IMR-90 (cell line): ENCODE results near the gene UPF1. TPM values are rescaled to one million over a fixed set of nuclear protein-coding genes. Genes with fewer than 3 reads are reported as not detected.

Experiments used
- ATAC-seq: fragments of 200-7000 bp; cut with Tn5 transposase; 2 replicates; pipeline ENCODE4 v1.9.1; 2020; ENCODE audit warnings: low read depth, mild to moderate bottlenecking, moderate library complexity
- BruUV-seq: library from RNA; stranded (reverse); fragments of 400-500 nt; replicated peaks from 2 replicates; lab custom pipeline; 2021; lab: Mats Ljungman, UMichigan
- CTCF ChIA-PET: fragments of 300-600 bp; formaldehyde crosslinking; extraction: SDS; loops from one replicate; lab custom pipeline; 2021; ENCODE audit warnings: antibody characterized with exemption; lab: Yijun Ruan, JAX
- POLR2A ChIA-PET: fragments of 300-600 bp; sonication (Branson Sonifier 250); formaldehyde crosslinking; loops from one replicate; lab custom pipeline; 2022; ENCODE audit warnings: antibody characterized with exemption; ENCODE audit not compliant: unreplicated experiment; lab: Charles Lee
- DNase-seq: peaks from one replicate; pipeline ENCODE4 v3.0.0; 2013
- H2AFZ ChIP-seq: replicated peaks from 2 replicates; pipeline ENCODE3; 2013; ENCODE audit warnings: low read length, mild to moderate bottlenecking; ENCODE audit not compliant: poor library complexity
- H2AK5ac ChIP-seq: 2 replicates; pipeline ENCODE4 v1.6.1; 2013; ENCODE audit warnings: low read depth, low read length, inconsistent platforms
- H2AK9ac ChIP-seq: replicated peaks from 2 replicates; pipeline ENCODE3; 2013; ENCODE audit warnings: mild to moderate bottlenecking, low read depth, low read length, moderate library complexity; ENCODE audit not compliant: poor library complexity
- H2BK120ac ChIP-seq: 2 replicates; pipeline ENCODE4 v1.6.1; 2013; ENCODE audit warnings: low read depth, low read length, inconsistent platforms
- H2BK15ac ChIP-seq: 3 replicates; pipeline ENCODE4 v1.6.1; 2013; ENCODE audit warnings: low read depth, low read length, inconsistent platforms
- H2BK20ac ChIP-seq: 2 replicates; pipeline ENCODE4 v1.6.1; 2013; ENCODE audit warnings: low read depth, mild to moderate bottlenecking, inconsistent platforms, low read length, moderate library complexity
- H2BK5ac ChIP-seq: 2 replicates; pipeline ENCODE4 v1.6.1; 2013; ENCODE audit warnings: mild to moderate bottlenecking, low read depth, low read length, inconsistent platforms; ENCODE audit not compliant: poor library complexity, severe bottlenecking
- H3K14ac ChIP-seq: replicated peaks from 2 replicates; pipeline ENCODE4 v1.6.1; 2013; ENCODE audit warnings: low read depth, low read length, inconsistent platforms
- H3K18ac ChIP-seq: 2 replicates; pipeline ENCODE4 v1.6.1; 2013; ENCODE audit warnings: low read depth, low read length, control low read depth
- H3K23ac ChIP-seq: 2 replicates; pipeline ENCODE4 v1.6.1; 2013; ENCODE audit warnings: low read depth, low read length, inconsistent platforms
- H3K27ac ChIP-seq: 2 replicates; pipeline ENCODE4 v1.5.1; 2013; ENCODE audit warnings: mild to moderate bottlenecking, control low read depth, low read length; ENCODE audit not compliant: insufficient read depth
- H3K27me3 ChIP-seq: 2 replicates; pipeline ENCODE4 v1.6.1; 2013; ENCODE audit warnings: low read length; ENCODE audit not compliant: control insufficient read depth, insufficient read depth
- H3K36me3 ChIP-seq: 2 replicates; pipeline ENCODE4 v1.6.1; 2013; ENCODE audit warnings: low read length, mixed read lengths; ENCODE audit not compliant: control insufficient read depth, insufficient read depth
- H3K4ac ChIP-seq: 2 replicates; pipeline ENCODE4 v1.6.1; 2013; ENCODE audit warnings: low read depth, low read length, inconsistent platforms
- H3K4me1 ChIP-seq: 2 replicates; pipeline ENCODE4 v1.6.1; 2013; ENCODE audit warnings: low read length, mixed read lengths; ENCODE audit not compliant: control insufficient read depth, insufficient read depth
- H3K4me2 ChIP-seq: 2 replicates; pipeline ENCODE4 v1.6.1; 2013; ENCODE audit warnings: low read depth, mild to moderate bottlenecking, control low read depth, low read length, moderate library complexity
- H3K4me3 ChIP-seq: 2 replicates; pipeline ENCODE4 v1.5.1; 2013; ENCODE audit warnings: low read depth, mild to moderate bottlenecking, control low read depth, low read length, moderate library complexity; ENCODE audit not compliant: insufficient read depth
- H3K56ac ChIP-seq: 2 replicates; pipeline ENCODE4 v1.6.1; 2013; ENCODE audit warnings: low read length, inconsistent platforms; ENCODE audit not compliant: insufficient read depth; ENCODE audit errors: extremely low read depth
- H3K79me1 ChIP-seq, 2 experiments: 2 replicates each; pipeline ENCODE4 v1.6.1; 2013; ENCODE audit warnings: low read length in 2 of 2, inconsistent platforms in 1 of 2, low read depth in 1 of 2
- H3K9ac ChIP-seq: 2 replicates; pipeline ENCODE4 v1.6.1; 2013; ENCODE audit warnings: low read depth, low read length, control low read depth
- H3K9me1 ChIP-seq: 2 replicates; pipeline ENCODE4 v1.6.1; 2013; ENCODE audit warnings: low read length, inconsistent platforms; ENCODE audit not compliant: insufficient read depth
- H3K9me3 ChIP-seq: 2 replicates; pipeline ENCODE4 v1.6.1; 2013; ENCODE audit warnings: low read length; ENCODE audit not compliant: control insufficient read depth, insufficient read depth
- H4K20me1 ChIP-seq: 2 replicates; pipeline ENCODE4 v1.6.1; 2013; ENCODE audit warnings: low read length, inconsistent platforms; ENCODE audit not compliant: insufficient read depth
- H4K5ac ChIP-seq: 2 replicates; pipeline ENCODE4 v1.6.1; 2013; ENCODE audit warnings: mild to moderate bottlenecking, low read depth, low read length, control low read depth
- H4K8ac ChIP-seq, 2 experiments: 2 replicates each; pipeline ENCODE4 v1.6.1; 2013; ENCODE audit warnings: low read depth in 2 of 2, low read length in 2 of 2, control low read depth in 1 of 2, inconsistent platforms in 1 of 2
- H4K91ac ChIP-seq: 2 replicates; pipeline ENCODE4 v1.6.1; 2013; ENCODE audit warnings: low read depth, low read length, inconsistent platforms; ENCODE audit not compliant: insufficient read depth
- BHLHE40 ChIP-seq: fragments of 150-350 bp; IDR thresholded peaks from 2 replicates; pipeline ENCODE4 v1.6.1; 2016; ENCODE audit warnings: mild to moderate bottlenecking, low read depth, low read length
- CEBPB ChIP-seq: IDR thresholded peaks from 2 replicates; pipeline ENCODE4 v1.6.1; 2012; ENCODE audit warnings: low read depth, low read length, improper control_type of control experiment
- CHD1 ChIP-seq: IDR thresholded peaks from 2 replicates; pipeline ENCODE4 v1.6.1; 2012; ENCODE audit warnings: low read depth, low read length, improper control_type of control experiment
- FOS ChIP-seq: fragments of 150-350 bp; IDR thresholded peaks from 2 replicates; pipeline ENCODE4 v1.6.1; 2016; ENCODE audit warnings: low read depth, low read length
- MAFK ChIP-seq: IDR thresholded peaks from 2 replicates; pipeline ENCODE4 v1.6.1; 2012; ENCODE audit warnings: low read depth, low read length, improper control_type of control experiment
- MAZ ChIP-seq: IDR thresholded peaks from 2 replicates; pipeline ENCODE4 v1.6.1; 2012; ENCODE audit warnings: low read depth, mild to moderate bottlenecking, low read length, improper control_type of control experiment, moderate library complexity, borderline replicate concordance
- MXI1 ChIP-seq: IDR thresholded peaks from 2 replicates; pipeline ENCODE4 v1.6.1; 2012; ENCODE audit warnings: low read depth, mild to moderate bottlenecking, low read length, moderate library complexity, borderline replicate concordance
- NFE2L2 ChIP-seq: fragments of 150-350 bp; IDR thresholded peaks from 2 replicates; pipeline ENCODE4 v1.6.1; 2016; ENCODE audit warnings: low read depth, mild to moderate bottlenecking, low read length
- POLR2A ChIP-seq: IDR thresholded peaks from 2 replicates; pipeline ENCODE4 v1.6.1; 2012; ENCODE audit warnings: mild to moderate bottlenecking, low read depth, low read length
- RAD21 ChIP-seq: IDR thresholded peaks from 2 replicates; pipeline ENCODE4 v1.6.1; 2012; ENCODE audit warnings: low read length, improper control_type of control experiment
- RCOR1 ChIP-seq: IDR thresholded peaks from 2 replicates; pipeline ENCODE4 v1.6.1; 2012; ENCODE audit warnings: mild to moderate bottlenecking, low read length, improper control_type of control experiment; ENCODE audit not compliant: insufficient replicate concordance
- RFX5 ChIP-seq: IDR thresholded peaks from 2 replicates; pipeline ENCODE4 v1.8.0; 2012; ENCODE audit warnings: low read depth, mild to moderate bottlenecking, low read length, moderate library complexity
- SMC3 ChIP-seq: fragments of 150-350 bp; IDR thresholded peaks from 2 replicates; pipeline ENCODE4 v1.6.1; 2016; ENCODE audit warnings: low read depth, mild to moderate bottlenecking, antibody characterized with exemption, low read length, moderate library complexity
- WGBS, 2 experiments: methylation state at CpG; one replicate each; pipeline versions ENCODE4 v1.1.5 to v1.1.7; 2013; ENCODE audit warnings: missing lambda C conversion rate in 2 of 2; ENCODE audit not compliant: insufficient read length in 1 of 2; ENCODE audit errors: extremely low coverage in 2 of 2; 5-methylcytosine and 5-hydroxymethylcytosine counted together
- dilution Hi-C: fragments of 300-500 bp; cut with HindIII; formaldehyde crosslinking; loops from one replicate; pipeline ENCODE4 v1.14.3; 2018; ENCODE audit warnings: low sequenced_read_pairs; ENCODE audit not compliant: unreplicated experiment
- in situ Hi-C: fragments of 300-500 bp; cut with MboI; formaldehyde crosslinking; loops from 3 replicates; pipeline ENCODE4 v1.14.3; 2019; ENCODE audit warnings: low sequenced_read_pairs, inconsistent platforms, mixed read lengths
- intact Hi-C: fragments of 100-400 bp; cut with micrococcal nuclease; formaldehyde crosslinking; loops from 2 replicates; pipeline ENCODE4 v1.10.0; 2022
- polyA plus RNA-seq, 3 experiments: library from polyadenylated mRNA; depleted of rRNA; stranded (reverse); fragments of >200 nt; gene quantifications; 2 replicates each; pipeline ENCODE4 v1.2.3, GENCODE V29; 2012; ENCODE audit warnings: low replicate concordance in 1 of 3
- total RNA-seq: library from RNA; depleted of rRNA; stranded (reverse); fragments of >200 nt; gene quantifications from 2 replicates; pipeline ENCODE4 v1.2.3, GENCODE V29; 2012
- TF ChIP-seq, protein P1 (sequence below): fragments of 150-350 bp; IDR thresholded peaks from 2 replicates; pipeline ENCODE4 v1.6.1; 2016; ENCODE audit warnings: low read depth, mild to moderate bottlenecking, low read length, moderate library complexity, borderline replicate concordance
- TF ChIP-seq, protein P2 (sequence below): fragments of 150-350 bp; IDR thresholded peaks from 2 replicates; pipeline ENCODE4 v1.6.1; 2017; ENCODE audit warnings: mild to moderate bottlenecking, antibody characterized with exemption, low read length, low read depth
- TF ChIP-seq, protein P3 (sequence below): conservative IDR thresholded peaks from 2 replicates; pipeline ENCODE4 v1.5.1; 2012; ENCODE audit warnings: mild to moderate bottlenecking, low read depth, low read length, improper control_type of control experiment

UPF1 gene
- total and polyA plus RNA-seq, 2 of the 4 experiments (the other 2 are of a cell fraction) = 31.2 to 50.3 TPM

DNA sequence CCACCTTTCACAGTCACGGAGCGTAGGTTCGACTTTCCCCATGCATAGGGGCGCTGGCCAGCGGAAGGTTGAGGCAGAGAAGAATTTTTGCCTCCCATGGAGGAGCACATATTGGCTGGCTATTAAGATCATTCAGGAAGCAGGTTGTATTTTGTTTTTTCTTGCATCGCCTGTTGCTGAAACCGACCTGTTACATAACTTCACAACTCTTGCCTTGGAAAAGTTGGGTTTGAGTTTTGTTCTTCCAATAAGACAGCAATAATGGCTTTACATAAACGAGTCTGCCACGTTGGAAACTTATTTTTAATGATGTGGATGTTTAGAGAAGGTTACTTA is 1.4 kb downstream of the UPF1 start:
- Histone ChIP-seq H2AK5ac (no peak overlapping the region), H2AFZ (no peak overlapping the region), H3K9me1 (peaks cover 23% of the 10 kb centered on the region), H4K91ac (no peak overlapping the region), H3K4me2 (peak overlapping the region; percentile 96), H4K20me1 (peaks cover 62% of the 10 kb centered on the region), H2BK5ac (no peak overlapping the region), H3K27ac (peak overlapping the region; percentile 69; the same call in 1 of the 2 replicates), H3K79me1 (peaks cover 0 to 56% of the 10 kb centered on the region in 2 experiments; a peak in 3 of 4 replicates), H3K4me3 (peak overlapping the region; percentile 80), H3K9me3 (no peaks in the 10 kb centered on the region), H3K27me3 (no peaks in the 10 kb centered on the region), H2BK15ac (no peak overlapping the region), H3K4me1 (peaks cover 18% of the 10 kb centered on the region), H2BK20ac (no peak overlapping the region), H3K36me3 (peaks cover 12% of the 10 kb centered on the region), H3K23ac (peak overlapping the region; percentile 53; the same call in 1 of the 2 replicates), H3K18ac (no peak overlapping the region), H3K56ac (no peak overlapping the region), H2AK9ac (peak overlapping the region; percentile 96), H3K9ac (peak overlapping the region; percentile 77), H4K5ac (no peak overlapping the region), H3K4ac (peak overlapping the region; percentile 13; the same call in 1 of the 2 replicates), H2BK120ac (no peak overlapping the region), H4K8ac (no peak overlapping the region), H3K14ac (peak overlapping the region; percentile 58; the same call in 1 of the 2 replicates)
- in situ Hi-C loops (no loop called here), intact Hi-C loops (loop anchor here (5.0 kb wide), 1 partner anchor 246 kb away; the partner anchor contains the start of gene REX1BD), dilution Hi-C loops (no loop called here)
- TF ChIP-seq, protein P1, sequence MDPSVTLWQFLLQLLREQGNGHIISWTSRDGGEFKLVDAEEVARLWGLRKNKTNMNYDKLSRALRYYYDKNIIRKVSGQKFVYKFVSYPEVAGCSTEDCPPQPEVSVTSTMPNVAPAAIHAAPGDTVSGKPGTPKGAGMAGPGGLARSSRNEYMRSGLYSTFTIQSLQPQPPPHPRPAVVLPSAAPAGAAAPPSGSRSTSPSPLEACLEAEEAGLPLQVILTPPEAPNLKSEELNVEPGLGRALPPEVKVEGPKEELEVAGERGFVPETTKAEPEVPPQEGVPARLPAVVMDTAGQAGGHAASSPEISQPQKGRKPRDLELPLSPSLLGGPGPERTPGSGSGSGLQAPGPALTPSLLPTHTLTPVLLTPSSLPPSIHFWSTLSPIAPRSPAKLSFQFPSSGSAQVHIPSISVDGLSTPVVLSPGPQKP = no peak
- TF ChIP-seq RAD21 = no peak
- TF ChIP-seq, protein P2, sequence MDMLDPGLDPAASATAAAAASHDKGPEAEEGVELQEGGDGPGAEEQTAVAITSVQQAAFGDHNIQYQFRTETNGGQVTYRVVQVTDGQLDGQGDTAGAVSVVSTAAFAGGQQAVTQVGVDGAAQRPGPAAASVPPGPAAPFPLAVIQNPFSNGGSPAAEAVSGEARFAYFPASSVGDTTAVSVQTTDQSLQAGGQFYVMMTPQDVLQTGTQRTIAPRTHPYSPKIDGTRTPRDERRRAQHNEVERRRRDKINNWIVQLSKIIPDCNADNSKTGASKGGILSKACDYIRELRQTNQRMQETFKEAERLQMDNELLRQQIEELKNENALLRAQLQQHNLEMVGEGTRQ = no peak
- TF ChIP-seq CHD1 = no peak
- TF ChIP-seq, protein P3, sequence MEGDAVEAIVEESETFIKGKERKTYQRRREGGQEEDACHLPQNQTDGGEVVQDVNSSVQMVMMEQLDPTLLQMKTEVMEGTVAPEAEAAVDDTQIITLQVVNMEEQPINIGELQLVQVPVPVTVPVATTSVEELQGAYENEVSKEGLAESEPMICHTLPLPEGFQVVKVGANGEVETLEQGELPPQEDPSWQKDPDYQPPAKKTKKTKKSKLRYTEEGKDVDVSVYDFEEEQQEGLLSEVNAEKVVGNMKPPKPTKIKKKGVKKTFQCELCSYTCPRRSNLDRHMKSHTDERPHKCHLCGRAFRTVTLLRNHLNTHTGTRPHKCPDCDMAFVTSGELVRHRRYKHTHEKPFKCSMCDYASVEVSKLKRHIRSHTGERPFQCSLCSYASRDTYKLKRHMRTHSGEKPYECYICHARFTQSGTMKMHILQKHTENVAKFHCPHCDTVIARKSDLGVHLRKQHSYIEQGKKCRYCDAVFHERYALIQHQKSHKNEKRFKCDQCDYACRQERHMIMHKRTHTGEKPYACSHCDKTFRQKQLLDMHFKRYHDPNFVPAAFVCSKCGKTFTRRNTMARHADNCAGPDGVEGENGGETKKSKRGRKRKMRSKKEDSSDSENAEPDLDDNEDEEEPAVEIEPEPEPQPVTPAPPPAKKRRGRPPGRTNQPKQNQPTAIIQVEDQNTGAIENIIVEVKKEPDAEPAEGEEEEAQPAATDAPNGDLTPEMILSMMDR = no peak
- TF ChIP-seq RCOR1 = no peak
- no peak for TF ChIP-seq POLR2A
- TF ChIP-seq SMC3 = no peak
- TF ChIP-seq MAZ = no peak
- TF ChIP-seq MXI1 = no peak
- no peak for TF ChIP-seq CEBPB
- no peak for TF ChIP-seq FOS
- no peak for TF ChIP-seq BHLHE40
- no peak for TF ChIP-seq NFE2L2
- no peak for TF ChIP-seq RFX5
- TF ChIP-seq MAFK = no peak
- BruUV-seq = no TSS peak
- ChIA-PET CTCF (no interaction called here), POLR2A (no interaction called here)
- ATAC-seq = peak; percentile 3; the same call in 1 of the 2 replicates
- no CpG with 5 or more reads among the region's 9 CpGs for WGBS, 2 experiments
- DNase-seq = no peak
